Transverse colon (tissue), 4 donors: Measurements from ENCODE around the gene PLAAT3. TPM values are rescaled to one million over a fixed set of nuclear protein-coding genes. Genes with fewer than 3 reads are reported as not detected.
A peak's percentile ranks its signal among the peaks of the same experiment; 100 is the strongest.

ENCODE experiments used
- DNase-seq: peaks from one replicate; pipeline ENCODE4 v3.0.0-alpha.2; 2019
- H3K27ac ChIP-seq, 4 donors: fragments of 200-600 bp; sonication (generic); 2 replicates each; pipeline ENCODE4 v1.5.1; 2016 to 2018; ENCODE audit warnings: inconsistent platforms in 4 of 4
- H3K27me3 ChIP-seq: fragments of 200-600 bp; sonication (generic); 2 replicates; pipeline ENCODE4 v1.5.1; 2017; ENCODE audit warnings: inconsistent platforms
- H3K36me3 ChIP-seq, 4 donors: fragments of 200-600 bp; sonication (generic); 2 replicates each; pipeline ENCODE4 v1.5.1; 2017 to 2019; ENCODE audit warnings: inconsistent platforms in 4 of 4
- H3K4me1 ChIP-seq, 4 donors: fragments of 200-600 bp; sonication (generic); 2 replicates each; pipeline ENCODE4 v1.5.1; 2017 to 2020; ENCODE audit warnings: inconsistent platforms in 4 of 4
- H3K4me3 ChIP-seq, 4 donors: fragments of 200-600 bp; sonication (generic); 1 replicate in 1 of 4; 2 replicates in 3 of 4; pipeline versions ENCODE4 v1.5.1 to v1.6.1; 2017 to 2019; ENCODE audit warnings: inconsistent platforms in 4 of 4
- H3K9me3 ChIP-seq, 2 donors: fragments of 200-600 bp; sonication (generic); 2 replicates each; pipeline ENCODE4 v1.5.1; 2017 to 2019; ENCODE audit warnings: inconsistent platforms in 2 of 2
- EP300 ChIP-seq: sonication (generic); formaldehyde crosslinking; IDR thresholded peaks from one replicate; pipeline ENCODE4 v1.6.1; 2017; ENCODE audit warnings: antibody characterized with exemption, low read depth
- POLR2A ChIP-seq: fragments of 450-650 bp; IDR thresholded peaks from one replicate; pipeline ENCODE4 v1.6.1; 2016; ENCODE audit warnings: antibody characterized with exemption, mild to moderate bottlenecking, moderate library complexity
- POLR2AphosphoS5 ChIP-seq, 3 donors: sonication (generic); formaldehyde crosslinking; IDR thresholded peaks; one replicate each; pipeline ENCODE4 v1.6.1; 2016; ENCODE audit warnings: antibody characterized with exemption in 3 of 3
- WGBS, 2 donors: methylation state at CpG; one replicate each; pipeline ENCODE4 v1.1.5; 2018; ENCODE audit warnings: low coverage in 1 of 2; 5-methylcytosine and 5-hydroxymethylcytosine counted together
- in situ Hi-C, 4 donors: fragments of 200-750 bp; cut with MboI; loops; one replicate each; pipeline versions ENCODE4 v1.15.0 to v1.15.1; 2017; ENCODE audit warnings: low sequenced_read_pairs in 3 of 4, low pct_ligation_motif_present in 1 of 4, low pct_unique_long_range_greater_than_20kb in 1 of 4
- intact Hi-C: fragments of 100-400 bp; cut with DNase I; formaldehyde crosslinking; loops from one replicate; pipeline ENCODE4 v1.15.1; 2023; ENCODE audit warnings: low total_unique reads
- total RNA-seq, 4 donors: library from RNA; depleted of rRNA; stranded (reverse); fragments of >200 nt; gene quantifications; one replicate each; pipeline ENCODE4 v1.1.0, GENCODE V29; 2016
- TF ChIP-seq, protein P1 (sequence below), 5 experiments: fragments of 200-600 bp in 3 of 5; fragments of 450-650 bp in 2 of 5; sonication (generic) in 3 of 5; IDR thresholded peaks; 1 replicate in 2 of 5; 2 replicates in 3 of 5; pipeline ENCODE4 v1.5.1; 2016 to 2017; ENCODE audit warnings: antibody characterized with exemption in 5 of 5, inconsistent platforms in 3 of 5, mild to moderate bottlenecking in 2 of 5, moderate library complexity in 1 of 5

Gene PLAAT3
- total RNA-seq, 4 donors from 2014 or later, result 8.6 to 16.7 (median 10.5) TPM

DNA sequence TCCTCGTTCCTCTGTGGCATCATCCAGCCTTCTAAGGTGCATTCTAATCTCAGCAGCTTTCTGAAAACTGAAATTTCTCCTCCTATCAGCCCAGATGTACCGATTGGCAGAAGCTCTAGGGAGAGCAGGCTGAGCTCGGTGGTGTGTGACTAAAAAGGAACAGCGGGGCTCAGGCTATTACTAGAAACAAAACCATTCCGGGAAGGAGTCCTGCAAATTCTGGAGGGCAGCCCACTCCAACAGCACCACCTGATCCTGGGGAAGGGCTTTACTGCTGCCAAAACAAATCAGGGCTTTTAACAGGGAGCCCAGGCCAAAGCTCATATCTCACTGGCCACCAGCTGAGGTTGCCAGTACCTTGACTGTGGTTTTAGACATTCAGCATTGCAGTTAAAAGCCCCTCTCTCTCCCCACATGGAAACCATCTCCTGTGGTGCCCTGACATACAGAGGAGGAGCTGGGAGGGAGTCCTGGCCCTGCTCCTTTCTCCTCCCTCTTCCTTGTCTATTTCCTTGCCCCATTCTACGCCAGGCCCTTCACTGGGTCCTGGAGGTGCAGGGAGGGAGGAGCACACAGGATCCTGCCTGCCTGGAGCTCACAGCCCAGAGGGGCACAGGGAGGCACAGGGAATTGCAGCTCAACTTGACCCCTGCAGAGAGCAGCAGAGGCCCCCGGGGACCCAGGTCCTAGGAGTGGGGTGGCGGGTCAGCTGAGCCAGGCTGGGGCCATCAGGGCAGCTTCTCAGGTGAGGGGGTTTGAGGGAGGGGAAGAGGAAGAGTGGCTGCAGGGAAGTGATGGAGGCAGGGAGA is 76.7 kb downstream of the PLAAT3 start:
- Histone ChIP-seq H3K36me3 (no peaks in the 10 kb centered on the region), H3K27ac (peak overlapping the region; percentile 83 to 90 (median 86)), H3K9me3 (no peaks in the 10 kb centered on the region), H3K4me1 (peaks cover 20 to 50% (median 27%) of the 10 kb centered on the region in 4 donors), H3K27me3 (no peaks in the 10 kb centered on the region), H3K4me3 (peak overlapping the region; percentile 16 to 58 (median 32))
- intact Hi-C loops, result no loop called here
- peak in 2 of 3 donors; percentile 28 to 51 for TF ChIP-seq POLR2AphosphoS5 (IDR thresholded peaks at IDR 0.05)
- TF ChIP-seq, protein P1, sequence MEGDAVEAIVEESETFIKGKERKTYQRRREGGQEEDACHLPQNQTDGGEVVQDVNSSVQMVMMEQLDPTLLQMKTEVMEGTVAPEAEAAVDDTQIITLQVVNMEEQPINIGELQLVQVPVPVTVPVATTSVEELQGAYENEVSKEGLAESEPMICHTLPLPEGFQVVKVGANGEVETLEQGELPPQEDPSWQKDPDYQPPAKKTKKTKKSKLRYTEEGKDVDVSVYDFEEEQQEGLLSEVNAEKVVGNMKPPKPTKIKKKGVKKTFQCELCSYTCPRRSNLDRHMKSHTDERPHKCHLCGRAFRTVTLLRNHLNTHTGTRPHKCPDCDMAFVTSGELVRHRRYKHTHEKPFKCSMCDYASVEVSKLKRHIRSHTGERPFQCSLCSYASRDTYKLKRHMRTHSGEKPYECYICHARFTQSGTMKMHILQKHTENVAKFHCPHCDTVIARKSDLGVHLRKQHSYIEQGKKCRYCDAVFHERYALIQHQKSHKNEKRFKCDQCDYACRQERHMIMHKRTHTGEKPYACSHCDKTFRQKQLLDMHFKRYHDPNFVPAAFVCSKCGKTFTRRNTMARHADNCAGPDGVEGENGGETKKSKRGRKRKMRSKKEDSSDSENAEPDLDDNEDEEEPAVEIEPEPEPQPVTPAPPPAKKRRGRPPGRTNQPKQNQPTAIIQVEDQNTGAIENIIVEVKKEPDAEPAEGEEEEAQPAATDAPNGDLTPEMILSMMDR (IDR thresholded peaks at IDR 0.05), result no peak
- TF ChIP-seq EP300, result no peak
- TF ChIP-seq POLR2A, result no peak
- DNase-seq, result peak; percentile 44
- in situ Hi-C loops, result no loop called here
- 46% methylated on average over 8 of the region's 8 CpGs; no CpG with 5 or more reads in 1 of the 2 donors for WGBS, 2 donors

DNA sequence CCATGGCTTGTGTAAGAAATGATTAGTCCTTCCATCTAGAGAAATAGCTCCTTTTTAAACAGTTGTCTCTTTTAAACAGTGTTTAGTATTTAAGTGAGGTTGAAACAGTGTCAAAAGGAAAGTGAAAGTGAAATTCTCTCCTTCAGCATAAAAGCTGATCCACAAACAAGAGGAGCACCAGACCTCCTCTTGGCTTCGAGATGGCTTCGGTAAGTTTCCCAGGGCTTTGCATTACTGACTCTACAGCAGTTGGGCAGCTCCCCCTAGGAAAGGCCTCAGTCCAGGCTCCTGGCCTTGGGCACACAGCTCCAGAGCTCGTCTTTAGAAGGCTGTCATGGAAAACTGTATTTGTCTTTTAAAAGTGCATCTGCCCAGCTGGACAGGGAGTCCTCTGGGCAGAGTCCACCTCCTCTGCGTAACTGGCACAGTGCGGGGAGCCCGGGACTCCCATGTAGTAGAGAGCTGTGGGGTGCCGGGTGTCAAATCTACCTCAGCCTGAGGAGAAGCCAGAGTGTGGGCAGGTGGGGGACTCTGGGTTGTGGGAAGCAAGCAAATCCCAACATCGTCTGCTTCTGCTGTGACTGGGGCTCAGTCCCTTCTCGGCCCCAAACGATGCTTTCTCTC is 77.5 kb downstream of the PLAAT3 start, which contains the start of gene PLAAT4:
PLAAT4 (plus strand) TSS at position 140 of the 624 bp plus-strand sequence; CDS start at position 201, 61 bp downstream.
- 20% methylated on average over 10 of the region's 10 CpGs; no CpG with 5 or more reads in 1 of the 2 donors for WGBS, 2 donors
- intact Hi-C loops, result no loop called here
- DNase-seq, result peak; percentile 41
- TF ChIP-seq, protein P1 (IDR thresholded peaks at IDR 0.05), result no peak
- TF ChIP-seq EP300, result no peak
- TF ChIP-seq POLR2A, result peak; percentile 36
- TF ChIP-seq POLR2AphosphoS5 (IDR thresholded peaks at IDR 0.05), result peak in 2 of 3 donors; percentile 55 to 74
- peak within 1 kb of the TSS; percentile 16 to 58 (median 32) for H3K4me3 ChIP-seq
- in situ Hi-C loops, result no loop called here
- H3K9me3 ChIP-seq, result no peaks in the 10 kb centered on the region
- no peaks in the 10 kb centered on the region for H3K36me3 ChIP-seq
- no peaks in the 10 kb centered on the region for H3K27me3 ChIP-seq
- peak within 1 kb of the TSS; percentile 83 to 90 (median 86) for H3K27ac ChIP-seq
- H3K4me1 ChIP-seq, result peaks cover 20 to 50% (median 27%) of the 10 kb centered on the region in 4 donors

DNA sequence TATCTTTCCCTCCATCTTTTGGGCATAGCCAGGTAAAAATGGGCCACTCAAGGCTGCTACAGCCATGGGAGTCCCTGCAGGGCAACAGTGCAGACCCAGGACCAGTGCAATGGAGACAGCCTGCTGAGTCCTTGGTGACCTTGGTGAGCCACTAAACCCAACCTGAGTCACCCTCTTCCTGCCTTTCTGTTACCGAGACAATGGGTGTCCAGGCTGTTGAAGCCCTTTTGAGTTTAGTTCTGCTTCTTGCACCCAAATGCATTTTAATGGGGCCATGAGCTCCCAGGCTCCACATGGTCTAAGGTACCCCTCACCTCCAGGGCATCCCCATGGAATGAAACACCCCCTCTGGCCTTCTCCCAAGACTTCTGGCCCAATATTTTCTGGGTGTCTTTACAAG is 78.5 kb downstream of the PLAAT3 start:
- H3K4me1 ChIP-seq, result peaks cover 20 to 54% (median 27%) of the 10 kb centered on the region in 4 donors
- in situ Hi-C loops (no loop called here), intact Hi-C loops (no loop called here)
- H3K27ac ChIP-seq, result peak overlapping the region; percentile 83 to 90 (median 86)
- no peaks in the 10 kb centered on the region for H3K27me3 ChIP-seq
- 60 to 80% methylated on average over 1 of the region's 1 CpG for WGBS, 2 donors
- no peaks in the 10 kb centered on the region for H3K9me3 ChIP-seq
- TF ChIP-seq POLR2AphosphoS5 (IDR thresholded peaks at IDR 0.05) (no peak), EP300 (no peak), POLR2A (no peak)
- TF ChIP-seq, protein P1 (IDR thresholded peaks at IDR 0.05), result no peak
- DNase-seq, result no peak
- no peaks in the 10 kb centered on the region for H3K36me3 ChIP-seq
- no peak overlapping the region for H3K4me3 ChIP-seq

DNA sequence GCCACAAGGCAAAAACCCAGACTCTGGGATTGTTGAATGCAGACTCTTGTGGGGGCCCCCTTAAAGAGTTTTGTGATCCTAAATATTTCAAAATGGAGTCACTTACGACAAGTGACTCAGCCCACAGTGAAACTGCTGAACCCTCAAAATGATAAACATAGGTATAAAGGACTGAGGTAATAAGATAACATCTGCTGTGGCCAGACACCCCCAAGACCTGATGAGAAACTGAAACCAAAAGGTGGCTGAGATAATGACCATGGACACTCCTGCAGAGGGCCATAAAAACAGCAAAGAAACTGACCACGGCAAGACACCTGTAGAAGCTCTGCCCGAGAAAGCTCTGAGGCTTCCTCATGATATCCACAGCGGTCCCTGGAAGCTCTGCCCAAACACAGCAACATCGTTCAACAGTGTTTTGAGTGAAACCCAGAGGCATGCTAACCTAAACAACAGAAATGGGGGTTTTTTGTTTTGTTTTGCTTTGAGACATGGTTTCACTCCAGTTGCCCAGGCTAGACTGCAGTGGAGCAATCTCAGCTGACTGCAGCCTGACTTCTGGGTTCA is 79.3 kb downstream of the PLAAT3 start:
- H3K36me3 ChIP-seq, result no peaks in the 10 kb centered on the region
- peaks cover 20 to 54% (median 27%) of the 10 kb centered on the region in 4 donors for H3K4me1 ChIP-seq
- no peaks in the 10 kb centered on the region for H3K9me3 ChIP-seq
- 69 to 92% methylated on average over 2 to 5 of the region's 5 CpGs for WGBS, 2 donors
- no peak for DNase-seq
- H3K27ac ChIP-seq, result peak overlapping the region; percentile 83 to 90 (median 86)
- TF ChIP-seq EP300 (no peak), POLR2A (no peak), POLR2AphosphoS5 (IDR thresholded peaks at IDR 0.05) (no peak)
- TF ChIP-seq, protein P1 (IDR thresholded peaks at IDR 0.05), result no peak
- intact Hi-C loops, result no loop called here
- H3K27me3 ChIP-seq, result no peaks in the 10 kb centered on the region
- no peak overlapping the region for H3K4me3 ChIP-seq
- in situ Hi-C loops, result no loop called here
